GM19023 (cell line): ENCODE results near the gene ESRRA.

Experiments used
- ATAC-seq: cut with Tn5 transposase; IDR thresholded peaks from one replicate; pipeline ENCODE4 v1.9.1; 2021; ENCODE audit warnings: mild to moderate bottlenecking, moderate library complexity; ENCODE audit not compliant: unreplicated experiment

The ESRRA gene

DNA sequence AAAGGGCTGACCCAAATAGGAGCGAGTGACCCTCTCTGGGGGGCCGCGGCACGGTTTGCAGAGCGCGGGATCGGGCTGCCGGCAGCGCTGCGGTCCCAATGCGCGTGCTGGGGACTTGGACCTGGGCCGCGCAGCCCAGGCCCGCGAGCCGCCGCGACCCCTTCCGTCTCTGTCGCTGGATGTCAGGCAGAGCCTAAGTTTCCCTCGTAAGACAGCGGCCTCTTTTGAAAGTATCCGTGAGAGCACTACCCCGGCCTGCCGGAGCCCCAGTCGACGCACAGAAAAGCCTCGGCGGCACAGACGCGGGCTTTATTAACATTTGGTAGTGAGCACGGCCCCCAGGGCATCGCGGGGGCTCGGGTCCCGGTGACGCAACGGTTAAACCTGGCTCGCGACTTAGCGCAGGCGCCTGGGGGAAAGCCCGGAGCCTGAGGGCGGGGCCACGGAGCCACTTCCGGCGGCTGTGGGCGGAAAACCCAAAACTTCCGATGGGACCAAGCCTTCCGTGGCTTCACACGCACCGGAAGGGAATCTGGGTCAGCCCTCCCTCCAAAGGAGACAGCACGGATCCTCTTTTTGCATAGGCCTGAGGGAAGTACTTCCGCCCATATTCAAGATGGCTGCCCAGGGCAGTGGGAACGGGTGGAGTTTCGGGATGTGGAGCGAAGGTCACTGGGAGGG lies 35.6 kb upstream of the ESRRA start:
- ATAC-seq: peak; percentile 74

DNA sequence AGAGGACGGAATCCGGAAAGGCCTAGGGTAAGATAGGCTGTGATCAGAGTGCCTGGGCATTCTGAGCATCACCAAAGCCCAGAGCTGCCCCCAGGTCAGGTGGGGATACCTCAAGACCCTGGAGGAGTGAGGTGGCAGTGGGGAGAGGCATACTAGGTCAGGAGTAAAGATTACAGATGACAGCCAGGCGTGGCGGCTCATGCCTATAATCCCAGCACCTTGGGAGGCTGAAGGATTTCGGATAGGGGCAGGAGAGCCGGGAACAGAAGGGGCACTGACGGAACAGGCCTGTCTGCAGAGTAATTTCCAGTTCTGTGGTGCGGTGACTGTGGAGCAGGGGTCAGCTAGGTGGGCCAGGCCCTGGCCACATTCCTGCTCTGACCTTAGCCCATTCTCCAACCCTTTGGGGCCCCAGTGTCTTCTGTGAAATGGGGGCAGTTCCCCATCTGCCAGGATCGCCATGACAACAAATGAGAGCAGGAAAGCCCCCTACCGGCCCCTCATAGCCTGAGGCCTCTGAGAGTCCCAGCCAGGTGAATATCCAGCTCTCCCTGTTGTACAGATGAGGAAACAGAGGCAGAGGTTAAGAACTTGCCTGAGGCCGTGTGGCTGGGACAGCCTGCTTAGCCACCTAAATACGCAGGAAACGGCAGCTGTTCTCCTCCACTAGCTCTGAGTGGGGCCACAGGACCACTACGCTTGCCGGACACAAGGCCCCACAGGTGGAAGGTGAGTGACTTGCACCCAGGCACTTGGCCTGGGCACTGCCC lies 30.1 kb upstream of the ESRRA start:
- ATAC-seq: no peak

DNA sequence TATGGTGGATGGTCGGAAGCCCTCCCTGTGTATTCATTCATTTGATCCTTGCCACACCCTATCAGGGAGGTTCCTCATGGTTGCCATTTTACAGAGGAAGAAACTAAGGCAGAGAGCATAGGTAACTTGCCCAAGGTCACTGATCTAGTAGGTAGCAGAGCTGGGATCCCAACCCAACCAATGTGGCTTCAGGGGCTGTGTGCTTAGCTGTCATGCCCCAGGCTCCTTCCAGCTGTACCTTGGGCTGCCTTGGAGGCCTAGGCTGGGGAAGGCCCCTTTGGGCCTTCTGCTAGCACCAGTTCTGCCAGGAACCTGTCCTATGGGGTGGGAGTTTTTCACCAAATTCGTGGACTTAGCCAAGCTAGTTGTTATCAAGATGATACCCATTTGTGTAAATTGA lies 29.5 kb upstream of the ESRRA start:
- ATAC-seq: no peak

DNA sequence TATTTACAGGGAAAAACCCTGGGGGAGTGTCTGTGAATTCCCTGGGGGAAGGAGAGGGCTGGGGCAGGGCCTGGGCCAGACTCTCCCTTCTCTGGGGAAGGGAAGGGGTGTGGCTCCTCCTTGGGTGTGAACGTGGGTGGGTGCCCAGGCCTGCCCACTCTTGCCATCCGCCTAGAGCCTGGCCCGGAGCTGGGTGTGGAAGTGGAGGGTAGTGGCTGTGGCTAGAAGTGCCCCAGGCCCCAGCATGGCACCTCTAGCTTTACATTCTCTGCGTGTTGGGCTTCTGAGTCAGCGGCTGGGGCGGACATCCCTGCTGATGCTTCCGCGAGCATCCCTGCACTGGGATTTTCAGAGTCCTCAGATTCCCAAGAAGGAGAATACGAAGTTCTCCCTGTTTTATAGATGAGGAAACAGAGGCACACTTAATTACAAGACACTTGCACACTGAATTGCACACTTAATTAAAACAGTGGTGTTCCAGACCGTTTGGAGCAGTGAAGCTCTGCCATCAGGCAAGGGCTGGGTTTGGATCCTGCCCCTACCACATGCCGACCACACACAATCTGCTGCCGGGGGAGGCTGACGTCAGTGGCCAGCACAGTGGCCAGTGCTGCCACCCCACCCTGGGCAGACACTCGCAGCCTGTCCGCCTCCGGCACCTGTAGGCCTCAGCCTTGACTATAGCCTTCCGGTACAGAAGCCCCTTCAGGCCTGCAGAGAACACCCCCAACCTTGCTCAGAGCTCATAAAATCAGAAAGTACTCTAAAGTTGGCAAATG lies 28.5 kb upstream of the ESRRA start:
- no peak for ATAC-seq

DNA sequence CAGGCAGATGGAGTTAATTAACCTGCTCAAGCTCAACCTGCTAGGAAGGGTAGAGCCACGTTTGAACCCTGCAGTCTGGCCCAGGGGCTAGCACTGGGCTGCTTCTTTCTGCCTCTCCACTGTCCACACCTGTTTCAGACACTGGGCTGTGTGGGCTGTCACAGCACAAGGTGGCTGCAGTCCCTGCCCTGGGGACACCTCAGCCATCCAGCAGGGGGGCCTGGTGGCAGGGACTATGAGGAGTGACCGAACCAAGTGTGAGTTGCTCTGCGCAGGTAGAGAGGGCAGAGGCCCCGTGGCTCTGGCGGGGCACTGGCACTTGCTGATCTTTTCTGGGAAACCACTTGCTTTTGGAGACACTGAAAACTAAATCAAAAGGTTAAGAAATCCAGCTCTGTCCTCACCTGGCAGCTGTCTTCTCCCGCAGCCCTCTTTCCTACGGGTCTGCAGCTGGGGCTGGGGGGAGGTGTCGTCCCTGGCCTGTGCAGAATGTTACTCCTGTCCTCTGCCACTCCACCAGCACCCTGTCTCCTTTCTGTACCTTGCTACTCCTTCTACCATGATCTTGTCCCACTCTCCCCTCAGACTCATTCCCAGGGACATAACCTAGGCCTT lies 26.6 kb upstream of the ESRRA start:
- ATAC-seq: no peak

DNA sequence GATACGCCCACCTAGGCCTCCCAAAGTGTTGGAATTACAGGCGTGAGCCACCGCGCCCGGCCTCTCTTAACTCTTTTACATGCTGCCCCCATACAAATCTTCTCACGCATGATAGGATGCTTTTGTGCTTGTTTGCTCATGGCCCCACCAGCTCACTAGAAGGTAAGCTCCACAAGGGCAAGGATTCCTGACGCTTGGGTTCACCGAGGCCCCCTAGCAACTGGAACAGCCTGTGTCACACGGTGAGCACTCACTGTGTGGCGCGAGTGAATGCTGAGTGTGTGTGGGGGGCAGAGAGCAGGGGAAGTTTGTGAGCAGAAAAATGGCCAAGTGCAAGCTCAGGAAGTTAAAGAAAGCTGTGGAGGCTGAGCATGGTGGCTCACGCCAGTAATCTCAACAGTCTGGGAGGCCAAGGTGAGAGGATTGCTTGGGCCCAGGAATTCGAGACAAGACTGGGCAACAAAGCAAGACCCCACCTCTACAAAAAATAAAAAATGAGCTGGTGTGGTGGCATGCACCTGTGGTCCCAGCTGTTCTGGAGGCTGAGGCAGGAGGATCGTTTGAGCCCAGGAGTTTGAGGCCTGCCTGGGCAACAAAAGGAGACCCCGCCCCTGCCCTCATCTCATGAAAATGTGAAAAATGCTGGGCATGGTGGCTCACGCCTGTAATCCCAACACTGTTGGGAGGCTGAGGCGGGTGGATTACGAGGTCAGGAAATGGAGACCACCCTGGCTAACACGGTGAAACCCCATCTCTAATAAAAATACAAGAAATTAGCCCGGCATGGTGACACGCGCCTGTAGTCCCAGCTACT lies 23.2 kb upstream of the ESRRA start:
- ATAC-seq: no peak

DNA sequence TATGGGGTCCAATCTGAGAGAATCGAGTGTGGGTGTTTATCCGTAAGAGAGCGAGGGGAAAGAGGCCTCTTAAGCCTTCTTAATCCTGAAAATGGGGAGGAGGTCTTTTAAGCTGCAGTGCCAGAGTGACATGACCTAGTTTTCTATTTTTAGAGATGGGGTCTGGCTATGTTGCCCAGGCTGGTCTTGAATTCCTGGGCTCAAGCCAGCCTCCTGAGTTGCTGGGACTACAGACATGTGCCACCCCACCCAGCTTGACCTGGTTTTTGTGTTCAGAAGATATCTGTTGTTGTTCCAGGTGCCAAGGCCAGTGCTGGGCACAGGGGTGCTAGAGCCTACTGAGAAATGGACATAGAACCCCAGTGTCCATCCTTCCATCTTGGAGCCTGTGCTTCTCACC lies 22.2 kb upstream of the ESRRA start:
- no peak for ATAC-seq

DNA sequence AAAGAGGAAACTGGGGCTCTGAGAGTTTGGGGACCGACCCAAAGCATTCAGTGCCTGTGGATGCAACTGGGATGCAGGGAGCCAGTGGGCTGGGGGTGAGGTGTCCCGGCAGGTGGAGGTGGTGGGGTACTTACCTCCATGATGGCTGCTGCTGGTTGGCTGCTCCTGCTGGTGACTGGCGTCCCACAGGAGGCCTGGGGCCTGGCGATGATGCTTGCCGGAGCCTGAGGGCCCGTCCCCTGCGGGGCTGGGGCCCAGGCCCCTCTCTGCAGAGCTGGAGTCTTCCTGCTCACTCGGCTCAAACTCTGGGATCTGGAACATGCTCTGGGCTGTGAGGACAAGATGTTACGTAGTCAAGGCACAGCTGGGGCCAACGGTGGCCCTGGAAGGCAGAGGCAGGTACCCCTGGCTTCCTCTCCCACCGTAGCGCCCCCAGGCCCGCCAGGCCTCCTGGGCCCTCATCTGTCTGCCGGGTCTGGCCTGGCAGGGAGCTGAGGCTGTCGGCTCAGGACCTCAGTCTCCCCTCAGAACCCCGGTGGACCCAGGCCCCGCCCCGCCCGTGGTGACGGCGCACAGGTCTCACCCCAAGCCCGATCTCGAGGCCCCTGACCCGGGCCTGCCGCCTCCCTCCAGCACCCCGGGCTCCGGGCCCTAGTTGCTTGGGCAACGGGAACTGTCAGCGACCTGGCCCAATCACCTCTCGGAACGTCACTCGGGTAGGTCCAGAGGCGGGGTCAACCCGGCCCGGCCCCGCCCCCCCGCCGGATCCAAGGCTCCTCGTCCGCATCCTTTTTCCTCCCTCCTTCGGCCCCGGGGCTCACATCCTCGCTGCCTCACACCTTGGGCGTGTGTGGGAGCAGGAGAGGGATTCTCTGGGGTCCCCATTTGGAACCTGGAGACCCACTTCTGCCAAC lies 21.0 kb upstream of the ESRRA start, which contains the start of gene BAD:
Gene BAD, minus strand, starts transcription at position 618 of the 914 bp plus-strand sequence. Its CDS starts 297 bp downstream, at position 321.
- peak; percentile 77 for ATAC-seq

DNA sequence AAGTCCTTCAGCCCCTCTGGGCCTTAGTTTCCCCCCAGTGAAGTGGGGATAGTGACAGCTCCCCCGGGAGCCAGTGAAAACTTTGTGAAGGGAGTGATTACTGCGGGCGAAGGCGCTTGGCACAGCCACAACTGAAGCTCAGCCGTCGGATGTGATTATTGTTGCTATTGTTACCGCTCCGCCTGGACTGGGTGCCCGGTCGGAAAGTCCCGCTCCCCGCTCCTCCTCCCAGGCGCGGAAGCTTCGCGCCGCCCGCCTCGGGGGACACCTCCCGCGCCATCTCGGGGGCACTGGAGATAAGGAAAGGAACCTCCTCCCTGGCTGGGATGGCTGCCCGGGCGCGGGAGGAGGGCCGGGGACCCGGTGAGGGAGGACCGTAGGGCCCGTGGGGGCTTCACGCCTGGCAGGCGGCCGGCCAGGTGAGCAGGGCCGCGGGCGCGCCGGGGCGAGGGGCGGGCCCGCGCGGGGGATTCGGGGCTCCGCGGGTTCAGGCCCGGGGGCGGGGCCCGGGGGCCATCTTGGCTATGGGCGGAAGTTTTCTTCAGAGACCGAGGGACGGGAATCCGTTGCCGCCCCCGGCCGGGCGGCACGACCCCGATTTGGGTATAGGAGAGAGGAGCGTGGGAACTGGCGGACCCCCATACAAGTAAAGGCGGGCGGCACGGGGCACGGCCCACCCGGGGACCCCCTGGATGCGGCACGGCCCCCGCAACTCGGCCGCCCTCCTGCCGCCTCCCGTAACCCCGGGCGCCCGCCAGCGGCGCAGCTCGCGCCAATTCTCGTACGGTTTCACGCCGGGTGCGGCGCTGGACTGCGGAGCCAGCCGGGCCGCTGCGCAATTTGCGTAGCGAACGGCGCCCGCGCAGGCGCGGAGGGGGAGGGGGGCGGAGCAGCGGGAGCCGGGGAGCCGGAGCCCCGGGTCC lies 20.1 kb upstream of the ESRRA start, which contains the start of gene GPR137:
Gene GPR137, plus strand, starts transcription at position 887 of the 923 bp plus-strand sequence. CDS start 677 bp downstream, outside the sequence.
- ATAC-seq: peak; percentile 59

DNA sequence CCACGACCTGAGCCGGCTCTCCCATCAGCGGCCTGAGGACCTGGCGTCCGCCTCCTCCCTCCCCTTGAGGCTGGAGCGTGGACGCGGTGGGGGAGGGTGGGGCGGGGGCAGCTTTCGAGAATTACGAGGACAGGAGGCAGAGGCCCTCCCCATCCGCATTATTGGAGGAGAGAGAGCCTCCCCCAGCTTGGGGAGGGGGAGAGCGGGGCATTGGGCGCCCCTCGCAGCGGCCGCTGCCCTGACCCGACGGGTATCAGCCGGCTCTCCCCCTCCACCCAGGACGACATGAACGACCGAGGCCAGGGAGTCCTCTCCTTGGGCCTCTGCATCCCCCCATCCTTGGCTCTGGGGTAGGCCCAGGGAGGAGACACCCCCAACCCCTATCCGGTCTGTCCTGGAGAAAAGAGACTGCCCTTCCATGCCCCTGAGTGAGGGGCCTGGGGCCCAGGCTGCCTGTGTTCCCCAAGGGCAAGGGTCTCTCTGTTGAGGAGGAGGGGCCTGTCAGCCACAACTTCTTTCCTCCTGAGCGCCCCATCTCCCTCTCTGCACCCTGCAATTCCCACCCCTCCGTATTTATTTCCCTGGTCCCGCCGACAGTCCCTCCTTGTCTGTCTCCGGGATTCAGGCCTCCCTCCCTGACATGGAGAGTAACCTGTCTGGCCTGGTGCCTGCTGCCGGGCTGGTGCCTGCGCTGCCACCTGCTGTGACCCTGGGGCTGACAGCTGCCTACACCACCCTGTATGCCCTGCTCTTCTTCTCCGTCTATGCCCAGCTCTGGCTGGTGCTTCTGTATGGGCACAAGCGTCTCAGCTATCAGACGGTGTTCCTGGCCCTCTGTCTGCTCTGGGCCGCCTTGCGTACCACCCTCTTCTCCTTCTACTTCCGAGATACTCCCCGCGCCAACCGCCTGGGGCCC lies 19.2 kb upstream of the ESRRA start:
- ATAC-seq: no peak

DNA sequence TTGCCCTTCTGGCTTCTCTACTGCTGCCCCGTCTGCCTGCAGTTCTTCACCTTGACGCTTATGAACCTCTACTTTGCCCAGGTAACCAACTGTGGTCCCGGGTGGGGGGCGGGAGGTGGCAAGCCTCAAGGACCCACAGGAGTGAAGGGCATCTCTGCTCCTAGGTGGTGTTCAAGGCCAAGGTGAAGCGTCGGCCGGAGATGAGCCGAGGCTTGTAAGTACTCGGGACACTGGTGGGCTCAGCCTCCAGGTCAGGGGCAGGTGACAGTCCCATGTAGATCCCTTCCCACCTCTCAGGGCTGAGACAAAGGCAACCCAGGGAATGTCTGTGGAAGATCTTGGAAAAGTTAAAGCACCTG lies 18.5 kb upstream of the ESRRA start:
- ATAC-seq: no peak

DNA sequence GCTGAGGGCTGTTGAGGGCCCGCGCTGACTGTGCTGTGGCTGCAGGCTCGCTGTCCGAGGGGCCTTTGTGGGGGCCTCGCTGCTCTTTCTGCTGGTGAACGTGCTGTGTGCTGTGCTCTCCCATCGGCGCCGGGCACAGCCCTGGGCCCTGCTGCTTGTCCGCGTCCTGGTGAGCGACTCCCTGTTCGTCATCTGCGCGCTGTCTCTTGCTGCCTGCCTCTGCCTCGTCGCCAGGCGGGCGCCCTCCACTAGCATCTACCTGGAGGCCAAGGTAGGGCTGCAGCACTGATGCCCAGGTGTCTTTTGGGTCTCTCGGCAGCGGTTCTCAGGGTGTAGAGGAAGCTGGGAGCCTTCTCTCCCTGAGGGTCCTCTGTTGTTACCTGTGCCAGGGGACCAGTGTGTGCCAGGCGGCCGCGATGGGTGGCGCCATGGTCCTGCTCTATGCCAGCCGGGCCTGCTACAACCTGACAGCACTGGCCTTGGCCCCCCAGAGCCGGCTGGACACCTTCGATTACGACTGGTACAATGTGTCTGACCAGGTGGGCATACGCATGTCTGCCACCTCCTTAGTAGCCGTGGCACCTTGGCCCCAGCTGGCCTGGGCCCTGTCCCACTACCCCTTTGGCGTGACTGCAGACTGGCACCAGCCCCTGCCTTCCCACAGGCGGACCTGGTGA lies 17.5 kb upstream of the ESRRA start:
- no peak for ATAC-seq

DNA sequence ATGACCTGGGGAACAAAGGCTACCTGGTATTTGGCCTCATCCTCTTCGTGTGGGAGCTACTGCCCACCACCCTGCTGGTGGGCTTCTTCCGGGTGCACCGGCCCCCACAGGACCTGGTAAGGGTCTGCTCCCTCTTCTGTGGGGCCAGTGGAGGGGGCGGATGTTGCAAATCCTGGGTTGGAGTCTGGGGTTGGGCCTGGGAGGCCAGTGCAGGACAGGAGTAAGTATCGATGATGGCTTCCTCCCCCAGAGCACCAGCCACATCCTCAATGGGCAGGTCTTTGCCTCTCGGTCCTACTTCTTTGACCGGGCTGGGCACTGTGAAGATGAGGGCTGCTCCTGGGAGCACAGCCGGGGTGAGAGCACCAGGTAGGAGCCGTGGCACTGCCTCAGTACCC lies 17.0 kb upstream of the ESRRA start:
- no peak for ATAC-seq

DNA sequence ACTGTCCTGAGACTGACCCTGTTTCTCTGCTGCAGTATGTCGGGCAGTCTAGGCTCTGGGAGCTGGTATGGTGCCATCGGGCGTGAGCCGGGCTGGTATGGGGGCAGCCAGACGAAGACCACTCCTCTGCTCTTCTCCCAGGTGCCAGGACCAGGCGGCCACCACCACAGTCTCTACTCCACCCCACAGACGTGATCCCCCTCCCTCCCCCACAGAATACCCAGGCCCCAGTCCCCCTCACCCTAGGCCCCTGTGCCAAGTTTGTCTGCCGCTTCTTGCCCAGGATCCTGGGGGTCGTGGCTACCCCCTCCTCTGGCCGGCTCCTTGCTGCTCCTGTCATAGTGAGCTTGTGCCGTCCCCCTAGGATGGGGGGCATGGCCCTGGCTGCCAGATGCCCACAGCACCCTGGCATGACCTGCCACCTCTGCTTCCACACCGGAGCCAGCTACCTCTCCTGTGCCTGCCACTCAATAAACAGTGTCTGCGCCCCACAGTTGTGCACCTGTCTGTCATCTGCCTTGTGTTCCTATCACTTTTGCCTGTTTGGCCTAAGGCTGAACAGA lies 16.2 kb upstream of the ESRRA start:
- no peak for ATAC-seq

DNA sequence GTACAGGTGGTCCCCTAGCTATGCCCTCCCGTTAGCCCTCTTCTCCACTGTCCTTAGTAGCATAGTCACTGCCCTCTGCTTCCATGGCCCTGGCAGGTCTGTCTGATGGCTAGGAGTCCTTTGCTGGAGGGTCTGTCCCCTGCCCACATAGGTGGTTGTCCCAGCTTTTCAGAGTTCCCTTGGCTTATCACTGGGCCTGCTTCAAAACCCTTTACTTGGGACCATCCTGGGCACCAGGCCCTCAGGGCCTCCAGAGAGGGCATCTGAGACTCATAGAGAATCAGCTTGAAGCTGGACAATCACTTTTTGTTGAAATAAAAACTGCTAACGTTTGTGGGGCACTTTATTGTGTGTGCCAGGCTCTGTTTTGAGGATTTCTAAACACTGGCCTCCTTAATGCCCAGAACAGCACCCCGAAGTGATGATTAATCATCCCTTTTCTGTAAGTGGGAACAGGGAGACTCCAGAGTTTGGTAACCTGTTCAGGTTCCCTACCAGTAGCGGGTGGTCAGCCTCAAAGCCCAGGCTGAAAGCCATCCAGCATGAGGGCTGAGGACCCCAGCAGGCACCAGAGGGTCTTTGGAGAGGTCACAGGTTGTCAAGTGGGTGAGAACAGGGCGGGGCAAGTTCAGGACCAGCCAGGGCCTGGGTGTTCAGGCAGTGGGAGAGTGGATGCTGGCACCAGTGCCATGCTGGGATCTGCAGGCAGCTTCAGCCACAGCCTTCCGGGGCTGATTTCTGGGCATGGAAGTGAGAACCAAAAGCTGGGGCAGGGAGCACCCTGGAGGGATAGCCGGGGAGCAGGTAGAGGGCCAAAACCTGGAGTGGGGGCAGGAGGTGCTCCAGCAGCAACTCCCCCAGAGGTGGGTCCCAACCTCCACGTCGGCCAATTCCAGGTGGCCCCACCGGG lies 14.7 kb upstream of the ESRRA start:
- ATAC-seq: no peak
